Psoas muscle (tissue), 8 donors: ENCODE results near the gene ATP8A1. TPM values are rescaled to one million over a fixed set of nuclear protein-coding genes. Genes with fewer than 3 reads are reported as not detected.

ENCODE experiments used
- ATAC-seq, 4 donors: fragments of 200-7000 bp; cut with Tn5 transposase; one replicate each; pipeline ENCODE4 v1.9.1; 2020; ENCODE audit warnings: moderate library complexity in 3 of 4, mild to moderate bottlenecking in 2 of 4
- DNase-seq, 2 donors: peaks; one replicate each; pipeline ENCODE4 v3.0.0-alpha.2; 2020
- H3K27ac ChIP-seq: fragments of 200-600 bp; one replicate; pipeline ENCODE4 v1.8.0; 2022
- H3K27me3 ChIP-seq, 3 donors: fragments of 200-600 bp in 1 of 3; one replicate each; pipeline versions ENCODE4 v1.6.1 to v1.8.0; 2013 to 2022; ENCODE audit warnings: low read length in 2 of 3, mild to moderate bottlenecking in 2 of 3, moderate library complexity in 1 of 3; ENCODE audit not compliant: insufficient read depth in 3 of 3
- H3K36me3 ChIP-seq, 2 donors: fragments of 200-600 bp in 1 of 2; one replicate each; pipeline versions ENCODE4 v1.6.1 to v1.8.0; 2013 to 2022; ENCODE audit warnings: low read depth in 1 of 2, mild to moderate bottlenecking in 1 of 2, moderate library complexity in 1 of 2; ENCODE audit not compliant: insufficient read depth in 1 of 2
- H3K4me1 ChIP-seq: fragments of 200-600 bp; one replicate; pipeline ENCODE4 v1.8.0; 2022
- H3K4me3 ChIP-seq: fragments of 200-600 bp; one replicate; pipeline ENCODE4 v1.8.0; 2022; ENCODE audit warnings: mild to moderate bottlenecking
- H3K9me3 ChIP-seq: fragments of 200-600 bp; one replicate; pipeline ENCODE4 v1.8.0; 2022
- CTCF ChIP-seq: fragments of 200-600 bp; IDR thresholded peaks from one replicate; pipeline ENCODE4 v1.8.0; 2022; ENCODE audit warnings: antibody characterized with exemption
- WGBS, 3 donors: extraction: QIAGEN DNeasy Blood & Tissue Kit; methylation state at CpG; one replicate each; pipeline versions ENCODE4 v1.1.6 to v1.1.7; 2013; 5-methylcytosine and 5-hydroxymethylcytosine counted together
- intact Hi-C, 2 donors: fragments of 100-400 bp; cut with DNase I; formaldehyde crosslinking; loops; one replicate each; pipeline versions ENCODE4 v1.11.0 to v1.14.2; 2022
- polyA plus RNA-seq, 3 donors: library from polyadenylated mRNA; stranded (reverse); fragments of 200-250 nt; gene quantifications; one replicate each; pipeline ENCODE4 v1.2.3, GENCODE V29; 2013
- total RNA-seq, 4 donors: library from RNA; stranded (reverse); fragmentation: NEBNext Ultra II Directional in 2 of 4; extraction: Animal tissue kit (Norgen Biotek cat#: 25700) in 2 of 4; gene quantifications; one replicate each; pipeline versions ENCODE4 v1.2.1 to v1.2.4, GENCODE V29; 2021 to 2023
- donor health status: healthy with polysubstance abuse.
- donor health status: DM: no; HTN: no; CAD: no; lungs with moderate emphysema.
- donor health status: Bipolar disorder and iron deficiency.
- donor health status: healthy.
- donor health status: DM: yes; HTN: yes; CAD: no.
- donor health status: DM: no; HTN: no; CAD: no.
- donor health status: DM: no; HTN: no; CAD: no.
- donor health status: DM: yes; HTN: yes; CAD: no.

Gene ATP8A1
- total and polyA plus RNA-seq, 7 donors: 2.2 to 26.5 (median 14.7) TPM

- no peak overlapping the region for H3K27ac ChIP-seq
- ATAC-seq (no peak), DNase-seq (no peak)
- H3K4me1 ChIP-seq: peaks cover 3% of the 10 kb centered on the region
- no peaks in the 10 kb centered on the region for H3K27me3 ChIP-seq
- intact Hi-C loops: no loop called here
- H3K36me3 ChIP-seq: no peaks in the 10 kb centered on the region
- 80 to 87% (median 84%) methylated on average over 7 of the region's 7 CpGs for WGBS, 3 donors
- H3K9me3 ChIP-seq: no peaks in the 10 kb centered on the region
- no peak for TF ChIP-seq CTCF
- H3K4me3 ChIP-seq: no peak overlapping the region
Measured at GRCh38 chr4:42492962-42493361, 163.9 kb downstream of the ATP8A1 start.

- no peak overlapping the region for H3K27ac ChIP-seq
- intact Hi-C loops: no loop called here
- peaks cover 3% of the 10 kb centered on the region for H3K4me1 ChIP-seq
- H3K9me3 ChIP-seq: no peaks in the 10 kb centered on the region
- no peaks in the 10 kb centered on the region for H3K27me3 ChIP-seq
- H3K36me3 ChIP-seq: no peaks in the 10 kb centered on the region
- ATAC-seq (no peak), DNase-seq (no peak)
- H3K4me3 ChIP-seq: no peak overlapping the region
- WGBS, 3 donors: 95 to 98% (median 96%) methylated on average over 3 of the region's 3 CpGs
- TF ChIP-seq CTCF: no peak
Measured at GRCh38 chr4:42490015-42490414, 166.9 kb downstream of the ATP8A1 start.

- no peak overlapping the region for H3K27ac ChIP-seq
- H3K4me3 ChIP-seq: no peak overlapping the region
- no peaks in the 10 kb centered on the region for H3K27me3 ChIP-seq
- WGBS, 3 donors: 70 to 80% (median 70%) methylated on average over 6 of the region's 6 CpGs
- no peaks in the 10 kb centered on the region for H3K4me1 ChIP-seq
- DNase-seq: no peak
- H3K9me3 ChIP-seq: no peaks in the 10 kb centered on the region
- intact Hi-C loops: no loop called here
- no peaks in the 10 kb centered on the region for H3K36me3 ChIP-seq
- no peak for ATAC-seq
- TF ChIP-seq CTCF: no peak
Measured at GRCh38 chr4:42489095-42489494, 167.8 kb downstream of the ATP8A1 start.

- 83 to 90% (median 89%) methylated on average over 3 of the region's 3 CpGs for WGBS, 3 donors
- DNase-seq (no peak), ATAC-seq (no peak)
- intact Hi-C loops: no loop called here
- no peak for TF ChIP-seq CTCF
- H3K27ac ChIP-seq: no peak overlapping the region
- no peaks in the 10 kb centered on the region for H3K4me1 ChIP-seq
- no peak overlapping the region for H3K4me3 ChIP-seq
- H3K9me3 ChIP-seq: no peaks in the 10 kb centered on the region
- no peaks in the 10 kb centered on the region for H3K36me3 ChIP-seq
- no peaks in the 10 kb centered on the region for H3K27me3 ChIP-seq
Measured at GRCh38 chr4:42488554-42488953, 168.4 kb downstream of the ATP8A1 start.

GRCh38 chr4:42488114-42488513 is 168.8 kb downstream of the ATP8A1 start:
- Histone ChIP-seq H3K36me3 (no peaks in the 10 kb centered on the region), H3K27ac (no peak overlapping the region), H3K9me3 (no peaks in the 10 kb centered on the region), H3K27me3 (no peaks in the 10 kb centered on the region), H3K4me1 (no peaks in the 10 kb centered on the region), H3K4me3 (no peak overlapping the region)
- DNase-seq (no peak), ATAC-seq (no peak)
- intact Hi-C loops: no loop called here
- WGBS, 3 donors: 92 to 96% (median 96%) methylated on average over 2 of the region's 2 CpGs
- no peak for TF ChIP-seq CTCF
